HG03095 (cell line): Measurements from ENCODE around the gene GRID1.
"Not testable (repeated sequence)": the region's sequence is repeated elsewhere in the genome, so short reads cannot be mapped to it uniquely, and the experiment has no call there.

ENCODE experiments used
- ATAC-seq: cut with Tn5 transposase; IDR thresholded peaks from one replicate; pipeline ENCODE4 v1.9.1; 2021; ENCODE audit warnings: moderate library complexity; ENCODE audit not compliant: unreplicated experiment

The GRID1 gene

GRCh38 chr10:85699066-85699465, 667.5 kb downstream of the GRID1 start:
- ATAC-seq, result not testable (repeated sequence)

GRCh38 chr10:85696893-85697292, 669.7 kb downstream of the GRID1 start:
- ATAC-seq, result no peak

DNA sequence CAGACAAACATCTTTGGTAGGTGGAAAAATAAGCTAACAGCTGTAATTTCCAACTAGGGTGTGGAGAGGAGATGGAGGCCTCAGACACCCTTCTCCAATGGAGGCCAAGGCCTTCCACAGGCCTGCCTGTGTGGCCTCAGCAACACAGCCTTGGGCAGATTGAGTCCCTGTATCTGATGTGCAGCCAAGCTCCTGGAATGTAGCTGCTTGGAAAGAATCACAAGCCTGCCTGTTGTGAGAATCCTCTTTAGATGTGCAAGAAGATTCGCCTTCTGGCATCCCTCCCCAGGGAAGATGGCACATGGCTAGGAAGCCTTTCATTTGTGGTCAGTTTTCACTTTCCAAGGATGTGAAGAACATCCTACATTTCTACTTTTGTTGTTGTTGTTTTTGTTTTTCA, 684.0 kb downstream of the GRID1 start:
- ATAC-seq, result no peak

- ATAC-seq, result no peak
Observed at GRCh38 chr10:85679710-85680109, 686.9 kb downstream of the GRID1 start.

DNA sequence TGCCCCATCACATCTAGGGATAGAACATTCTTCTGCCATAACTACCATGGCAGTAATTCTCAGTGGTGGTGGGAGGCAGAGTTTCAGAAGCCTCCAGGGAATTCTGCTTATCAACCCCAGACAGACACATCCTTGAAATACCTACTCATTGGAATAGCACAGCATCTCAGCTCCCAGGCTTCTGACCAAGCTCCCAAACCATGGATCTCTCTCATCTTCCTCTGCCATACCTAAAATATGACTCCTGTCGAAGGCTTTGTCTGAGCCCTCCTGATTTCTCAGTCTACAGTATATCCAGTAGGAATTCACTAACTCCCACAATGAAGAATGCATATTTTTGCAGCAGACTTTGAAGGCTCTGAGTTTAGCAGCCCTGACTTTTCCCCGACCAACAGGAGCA, 687.5 kb downstream of the GRID1 start:
- no peak for ATAC-seq

GRCh38 chr10:85674851-85675250, 691.7 kb downstream of the GRID1 start:
- ATAC-seq, result no peak

GRCh38 chr10:85673270-85673669, 693.3 kb downstream of the GRID1 start:
- ATAC-seq, result no peak

- no peak for ATAC-seq
Observed at GRCh38 chr10:85671530-85671929, 695.1 kb downstream of the GRID1 start.

DNA sequence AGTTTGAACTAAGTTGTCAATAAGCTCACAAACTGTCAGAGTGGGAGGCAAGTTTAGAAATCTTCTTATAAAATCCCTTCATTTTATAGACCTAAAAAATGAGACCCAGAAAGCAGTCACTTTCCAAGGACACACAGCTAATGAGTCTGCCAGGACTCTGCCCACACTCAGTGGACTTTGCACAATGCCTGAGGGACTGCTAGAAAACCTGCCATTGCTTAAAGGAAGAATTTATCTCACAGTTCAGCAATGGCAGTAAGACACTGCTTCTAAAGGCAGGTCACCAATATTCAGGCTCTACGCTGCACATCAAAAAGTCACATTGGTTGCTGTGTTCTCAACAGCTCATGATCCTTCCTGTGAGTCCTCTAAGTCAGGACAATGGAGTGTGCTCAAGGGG, 698.1 kb downstream of the GRID1 start:
- no peak for ATAC-seq

DNA sequence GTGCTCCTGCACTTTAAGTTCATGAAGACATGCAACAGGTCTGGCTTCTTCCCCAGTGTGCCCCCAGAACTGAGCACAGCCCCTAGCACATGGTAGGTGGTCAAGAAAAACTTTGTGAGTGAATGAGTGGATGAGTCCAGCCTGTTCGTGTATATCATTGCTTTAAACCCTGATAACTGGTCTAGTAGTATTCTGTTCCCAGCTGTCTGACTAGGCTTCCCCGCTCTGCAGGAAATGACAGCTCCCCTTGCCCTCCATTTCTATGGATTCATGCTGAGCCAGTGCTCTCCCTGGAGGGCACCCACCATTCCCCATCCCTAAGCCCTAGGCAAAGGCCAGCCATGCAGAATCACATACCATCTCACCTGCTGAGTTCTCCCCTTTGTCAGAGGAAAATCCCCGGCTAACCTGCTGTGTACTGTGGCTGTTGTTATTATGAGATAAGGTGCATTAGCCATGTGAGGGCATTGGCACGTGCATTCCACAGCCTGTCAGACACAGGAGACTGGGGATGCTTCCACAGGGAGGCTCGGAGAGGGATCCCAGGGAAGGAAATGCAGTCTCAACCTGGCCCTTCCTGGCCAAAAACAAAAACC, 698.9 kb downstream of the GRID1 start:
- ATAC-seq, result no peak

GRCh38 chr10:85666987-85667386, 699.6 kb downstream of the GRID1 start:
- ATAC-seq, result no peak

- ATAC-seq, result no peak
Observed at GRCh38 chr10:85666102-85666501, 700.5 kb downstream of the GRID1 start.

DNA sequence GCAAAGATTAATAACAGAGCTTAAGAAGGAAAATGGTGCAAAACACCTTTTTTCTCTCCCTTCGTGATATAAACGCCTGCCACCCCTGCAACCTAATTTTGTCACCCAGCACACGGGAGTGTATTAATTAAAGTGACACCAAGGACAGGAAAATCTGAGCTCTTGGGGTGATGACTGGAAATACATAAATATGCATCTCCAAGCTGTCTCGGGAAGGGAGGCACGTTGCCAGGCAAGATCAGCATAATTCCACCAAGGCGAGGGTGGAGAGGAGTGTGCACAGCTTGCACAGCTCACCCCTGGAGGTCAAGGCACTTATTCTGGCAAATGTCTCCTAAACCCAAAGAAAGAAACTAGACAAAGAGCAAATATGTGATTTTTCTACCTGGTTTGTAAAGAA, 700.9 kb downstream of the GRID1 start:
- no peak for ATAC-seq

DNA sequence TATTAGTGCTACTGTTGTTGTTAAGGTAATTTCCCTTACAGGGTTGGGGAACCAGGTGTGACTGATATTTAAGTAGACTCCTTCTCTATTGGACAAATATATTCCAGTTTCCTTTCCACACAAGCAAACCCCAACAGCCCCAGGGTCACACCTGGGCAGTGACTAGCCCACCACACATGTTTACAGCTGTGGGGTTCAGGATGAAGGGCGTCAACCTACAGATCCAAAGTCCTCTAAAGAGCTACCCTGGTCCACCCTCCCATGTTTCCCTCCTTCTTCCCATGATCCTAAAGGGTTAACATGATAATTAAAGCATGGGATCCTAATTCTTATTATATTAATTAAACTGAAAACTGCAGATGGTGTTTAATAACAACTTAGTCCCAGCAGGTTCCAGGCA, 701.5 kb downstream of the GRID1 start:
- ATAC-seq, result no peak

GRCh38 chr10:85661123-85661522, 705.5 kb downstream of the GRID1 start:
- ATAC-seq, result no peak

DNA sequence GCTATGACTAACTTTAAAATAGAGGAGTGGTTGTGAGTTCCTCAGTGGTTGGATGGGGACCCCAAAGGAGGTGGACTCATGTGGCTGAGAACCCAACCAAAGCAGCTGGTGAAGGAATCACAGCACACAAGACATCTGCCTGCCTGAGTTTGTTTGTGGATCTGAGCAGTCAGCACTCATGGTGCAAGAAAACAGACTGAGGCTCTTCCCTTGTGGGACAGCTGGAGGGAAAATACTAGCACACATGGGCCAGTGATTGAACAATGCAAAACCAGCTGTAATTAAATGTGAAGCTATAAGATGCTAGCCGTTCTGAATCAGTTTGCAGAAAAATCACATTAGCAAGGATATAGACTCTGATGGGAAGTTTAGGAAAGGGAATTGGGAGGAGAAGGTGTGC, 707.3 kb downstream of the GRID1 start:
- no peak for ATAC-seq

DNA sequence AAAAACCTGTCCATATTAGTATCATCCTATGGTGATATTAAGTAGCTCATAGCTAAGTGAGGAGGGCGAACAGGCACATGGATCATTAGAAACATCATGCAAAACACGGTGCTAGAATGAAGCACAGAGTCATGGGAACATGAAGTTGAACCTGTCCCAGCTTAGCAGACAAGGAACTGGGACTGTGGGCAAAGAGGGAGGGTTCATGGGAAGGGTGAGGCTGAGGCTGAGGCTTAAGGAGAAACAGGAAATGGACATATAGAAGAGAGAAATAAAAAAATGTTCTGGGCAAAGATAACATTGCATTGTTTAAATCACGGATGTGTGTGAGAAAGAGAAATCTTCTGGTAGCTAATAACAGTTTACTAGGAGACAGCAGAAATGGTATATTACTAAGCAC, 708.1 kb downstream of the GRID1 start:
- ATAC-seq, result no peak

- no peak for ATAC-seq
Observed at GRCh38 chr10:85657476-85658113, 709.0 kb downstream of the GRID1 start.

DNA sequence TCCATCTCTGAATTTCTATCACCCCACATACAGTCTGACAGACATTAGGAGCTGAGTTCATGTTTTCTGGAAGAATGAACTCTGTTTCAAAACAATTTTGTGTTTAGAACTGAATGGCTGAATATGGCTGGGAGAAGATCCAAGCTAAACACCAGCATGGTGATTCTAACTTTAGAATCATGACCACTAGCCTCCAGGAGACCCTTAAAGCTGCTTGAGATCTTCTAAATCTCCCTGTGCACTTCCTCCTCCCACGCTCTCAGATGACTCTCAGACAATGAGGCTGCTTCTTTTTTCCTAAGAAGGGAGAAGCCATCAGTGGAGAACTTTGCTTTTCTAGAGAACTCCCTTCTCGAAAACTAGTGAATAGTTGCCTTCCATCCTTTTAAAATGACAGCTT, 711.2 kb downstream of the GRID1 start:
- no peak for ATAC-seq

- no peak for ATAC-seq
Observed at GRCh38 chr10:85651497-85651882, 715.1 kb downstream of the GRID1 start.

DNA sequence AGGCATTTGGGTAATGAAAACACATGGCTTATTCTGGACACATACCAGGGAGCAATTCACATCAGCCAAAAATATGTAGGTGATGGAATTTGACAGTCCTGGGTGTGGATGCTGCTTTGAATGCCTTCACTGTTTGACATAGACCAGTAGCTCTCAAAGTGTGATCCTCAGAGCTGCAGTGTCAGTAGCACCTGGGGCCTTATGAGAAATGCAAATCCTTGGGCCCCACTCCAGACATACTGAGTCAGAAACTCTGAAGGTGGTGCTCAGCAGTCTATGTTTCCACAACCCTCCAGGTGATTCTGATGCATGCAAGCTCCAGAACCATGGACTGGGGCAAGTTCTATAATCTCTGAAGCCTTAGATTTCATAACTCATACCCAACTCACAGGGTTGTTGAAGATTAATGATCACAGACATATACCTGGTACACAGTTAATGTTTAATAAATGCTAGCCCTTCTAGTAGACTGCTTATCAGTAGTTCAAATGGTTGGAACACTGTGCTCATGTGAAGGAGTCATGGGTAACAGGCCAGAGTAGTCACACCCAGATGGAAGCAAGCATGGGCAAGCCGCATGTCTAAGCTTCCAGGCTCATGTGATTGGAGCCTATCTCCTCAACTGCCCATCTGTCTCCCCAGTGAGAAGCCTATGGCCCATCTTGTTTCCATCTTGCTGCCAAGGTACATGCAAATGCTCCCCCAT, 715.7 kb downstream of the GRID1 start:
- no peak for ATAC-seq

DNA sequence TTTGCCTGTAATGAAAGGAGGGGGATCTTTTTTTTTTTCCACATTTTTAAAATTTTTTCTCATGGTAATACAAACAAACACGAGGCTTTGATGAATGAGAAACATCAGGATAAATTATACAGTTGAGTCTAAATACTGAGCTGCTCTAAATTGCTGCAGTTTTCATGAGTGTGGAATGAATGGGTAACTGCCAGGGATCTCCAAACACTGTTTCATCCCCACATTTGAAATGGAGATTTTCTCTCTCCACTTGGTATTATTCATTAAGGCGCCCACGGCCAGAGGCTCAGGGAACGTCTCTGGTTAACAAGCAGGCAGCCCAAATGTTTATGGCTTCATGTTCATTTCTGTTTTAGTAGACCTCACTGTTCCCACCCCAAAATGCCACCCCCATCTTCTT, 717.1 kb downstream of the GRID1 start:
- ATAC-seq, result no peak
